ENCODE data around the gene CCDC8.
"Not testable (repeated sequence)": the region's sequence is repeated elsewhere in the genome, so short reads cannot be mapped to it uniquely, and the experiment has no call there.

Gene CCDC8

DNA sequence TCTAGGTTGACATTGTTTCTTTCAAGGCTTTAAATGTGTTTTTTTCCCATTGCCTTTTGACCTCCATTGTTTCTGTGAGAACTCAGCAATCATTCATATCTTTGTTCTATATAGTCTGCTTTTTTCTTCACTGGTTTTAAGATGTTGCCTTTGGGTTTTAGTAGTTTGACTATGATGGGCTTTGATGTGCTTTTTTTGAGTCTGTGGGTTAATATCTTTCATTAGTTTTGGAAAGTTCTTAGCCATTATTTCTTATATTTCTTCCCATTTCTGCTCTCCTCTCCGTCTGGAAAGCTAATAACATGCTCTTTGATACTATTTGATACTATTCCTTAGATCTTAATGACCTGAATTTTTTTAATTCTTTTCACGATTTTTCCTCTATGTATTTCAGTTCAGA lies 32.7 kb downstream of the CCDC8 start:
- DNase-seq (ENCODE audit: low read depth) = no peak
- H3K4me3 ChIP-seq (ENCODE audit: low read depth, low read length) = no peak overlapping the region
- no peak for TF ChIP-seq MYC (IDR thresholded peaks at IDR 0.05; ENCODE audit: low read depth, low read length)
- TF ChIP-seq CTCF (IDR thresholded peaks at IDR 0.05; ENCODE audit: low read depth, low read length) = no peak
- TF ChIP-seq POLR2A (IDR thresholded peaks at IDR 0.05; ENCODE audit: extremely low read depth, insufficient read length) = no peak
- TF ChIP-seq, protein P1, sequence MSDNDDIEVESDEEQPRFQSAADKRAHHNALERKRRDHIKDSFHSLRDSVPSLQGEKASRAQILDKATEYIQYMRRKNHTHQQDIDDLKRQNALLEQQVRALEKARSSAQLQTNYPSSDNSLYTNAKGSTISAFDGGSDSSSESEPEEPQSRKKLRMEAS (IDR thresholded peaks at IDR 0.05; ENCODE audit: low read depth, low read length) = no peak

DNA sequence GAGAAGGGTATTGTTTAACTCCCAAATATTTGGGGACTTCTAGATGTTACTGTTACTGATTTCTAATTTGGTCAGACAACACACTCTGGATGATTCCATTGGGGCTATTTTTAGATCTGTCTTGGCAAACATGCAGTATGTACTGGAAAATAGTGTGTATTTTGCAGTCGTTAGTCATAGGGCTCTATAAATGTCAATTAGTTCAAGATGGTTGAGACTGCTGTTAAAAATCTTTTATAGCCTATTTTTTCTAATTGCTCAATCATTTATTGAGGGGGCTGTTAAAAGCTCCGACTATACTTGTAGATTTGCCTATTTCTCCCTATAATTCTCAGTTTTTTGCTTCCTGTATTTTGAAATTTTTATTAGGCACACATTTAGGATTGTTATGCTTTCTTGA lies 35.1 kb downstream of the CCDC8 start:
- no peak for TF ChIP-seq POLR2A (IDR thresholded peaks at IDR 0.05; ENCODE audit: extremely low read depth, insufficient read length)
- no peak for TF ChIP-seq MYC (IDR thresholded peaks at IDR 0.05; ENCODE audit: low read depth, low read length)
- no peak overlapping the region for H3K4me3 ChIP-seq (ENCODE audit: low read depth, low read length)
- no peak for DNase-seq (ENCODE audit: low read depth)

- no peak for TF ChIP-seq CTCF (IDR thresholded peaks at IDR 0.05; ENCODE audit: low read depth, low read length)
- no peak for TF ChIP-seq POLR2A (IDR thresholded peaks at IDR 0.05; ENCODE audit: extremely low read depth, insufficient read length)
- no peak for TF ChIP-seq MYC (IDR thresholded peaks at IDR 0.05; ENCODE audit: low read depth, low read length)
- TF ChIP-seq, protein P1 (IDR thresholded peaks at IDR 0.05; ENCODE audit: low read depth, low read length) = no peak
- DNase-seq (ENCODE audit: low read depth) = peak; percentile 6
- H3K4me3 ChIP-seq (ENCODE audit: low read depth, low read length) = no peak overlapping the region
Measured at GRCh38 chr19:46376241-46377153, 36.9 kb downstream of the CCDC8 start.

- not testable (repeated sequence) for H3K4me3 ChIP-seq (ENCODE audit: low read depth, low read length); DNase-seq (ENCODE audit: low read depth)
Measured at GRCh38 chr19:46375476-46376067, 37.8 kb downstream of the CCDC8 start.

GRCh38 chr19:46374536-46375475 lies 38.6 kb downstream of the CCDC8 start:
- TF ChIP-seq, protein P1 (IDR thresholded peaks at IDR 0.05; ENCODE audit: low read depth, low read length) = no peak
- TF ChIP-seq POLR2A (IDR thresholded peaks at IDR 0.05; ENCODE audit: extremely low read depth, insufficient read length) = no peak
- TF ChIP-seq CTCF (IDR thresholded peaks at IDR 0.05; ENCODE audit: low read depth, low read length) = no peak
- H3K4me3 ChIP-seq (ENCODE audit: low read depth, low read length) = no peak overlapping the region
- DNase-seq (ENCODE audit: low read depth) = peak; percentile 7

DNA sequence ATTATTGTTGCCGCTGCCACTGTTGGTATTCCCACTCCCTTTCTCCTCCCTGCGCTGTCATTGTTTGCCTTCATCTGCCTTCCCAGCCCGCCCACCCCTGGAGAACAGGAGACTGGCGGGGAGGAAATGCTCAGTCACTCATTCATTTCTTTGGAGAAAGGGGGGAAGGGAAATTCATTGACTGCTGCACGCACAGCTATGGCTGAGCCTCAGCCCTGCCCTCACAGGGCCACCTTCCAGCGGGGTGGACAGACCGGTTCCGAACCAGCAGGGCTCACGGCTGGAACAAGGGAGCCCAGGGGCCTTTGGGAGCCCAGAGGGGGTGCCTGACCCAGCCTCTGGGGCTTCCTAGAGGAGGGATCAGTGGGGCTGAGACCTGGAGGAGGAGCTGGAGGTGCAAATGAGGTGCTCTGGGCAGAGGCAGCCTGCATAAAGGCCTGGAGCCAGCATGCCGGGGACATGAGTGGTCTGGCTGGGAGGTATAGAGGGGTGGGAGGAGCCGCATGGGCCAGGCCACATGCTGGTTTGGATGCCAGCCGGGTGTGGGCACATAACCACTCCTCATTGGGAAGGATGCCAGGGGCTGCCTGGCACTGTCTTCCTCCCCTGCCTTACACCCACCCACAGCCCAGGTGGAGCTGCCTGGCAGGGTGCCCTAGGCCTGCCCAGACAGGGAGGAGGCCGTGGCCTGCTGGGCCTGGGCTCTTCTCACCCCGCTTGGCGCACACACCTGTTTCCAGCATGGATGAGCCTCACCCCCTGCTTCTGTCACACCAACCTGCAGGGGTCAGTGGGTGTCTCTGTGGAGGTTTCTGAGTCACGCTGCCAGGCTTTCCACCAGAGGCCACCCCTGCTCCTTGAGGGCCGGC lies 39.6 kb downstream of the CCDC8 start:
- TF ChIP-seq POLR2A (IDR thresholded peaks at IDR 0.05; ENCODE audit: extremely low read depth, insufficient read length) (no peak), CTCF (IDR thresholded peaks at IDR 0.05; ENCODE audit: low read depth, low read length) (no peak), MYC (IDR thresholded peaks at IDR 0.05; ENCODE audit: low read depth, low read length) (no peak)
- TF ChIP-seq, protein P1 (IDR thresholded peaks at IDR 0.05; ENCODE audit: low read depth, low read length) = no peak
- no peak overlapping the region for H3K4me3 ChIP-seq (ENCODE audit: low read depth, low read length)
- no peak for DNase-seq (ENCODE audit: low read depth)

All from NB4 (cell line).